IMR-90 (cell line): ENCODE results near the gene NDUFS5.

Source experiments
- CTCF ChIP-seq: conservative IDR thresholded peaks from 2 replicates; pipeline ENCODE4 v1.5.1; 2012; ENCODE audit warnings: mild to moderate bottlenecking, low read depth, low read length, improper control_type of control experiment
- POLR2A ChIP-seq: IDR thresholded peaks from 2 replicates; pipeline ENCODE4 v1.6.1; 2012; ENCODE audit warnings: mild to moderate bottlenecking, low read depth, low read length
- RCOR1 ChIP-seq: IDR thresholded peaks from 2 replicates; pipeline ENCODE4 v1.6.1; 2012; ENCODE audit warnings: mild to moderate bottlenecking, low read length, improper control_type of control experiment; ENCODE audit not compliant: insufficient replicate concordance

DNA sequence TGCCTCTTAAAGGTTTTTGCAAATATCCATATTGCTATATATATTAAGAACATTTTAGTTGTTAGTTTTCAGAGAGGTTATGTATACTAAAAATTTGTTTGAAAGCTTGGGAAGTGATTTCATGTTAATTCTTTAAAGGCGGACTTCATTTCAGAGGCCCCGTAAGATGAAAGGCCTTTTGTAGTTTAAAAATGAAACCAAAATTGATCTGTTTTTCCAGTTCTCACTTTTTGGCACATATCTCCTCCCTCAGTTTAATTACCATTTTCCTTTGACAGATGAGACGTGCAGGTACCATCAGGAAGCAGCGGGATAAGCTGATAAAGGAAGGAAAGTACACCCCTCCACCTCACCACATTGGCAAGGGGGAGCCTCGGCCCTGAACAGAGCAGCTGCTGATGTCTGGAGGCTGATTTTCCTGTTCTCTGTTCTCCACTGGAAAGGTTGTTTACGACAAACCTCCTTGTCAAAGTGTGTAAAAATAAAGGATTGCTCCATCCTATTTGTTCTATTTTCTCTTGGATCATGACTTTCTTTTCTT, 8.0 kb downstream of the NDUFS5 start:
- TF ChIP-seq CTCF (no peak), POLR2A (no peak), RCOR1 (no peak)
